Stimulated activated CD4-positive, alpha-beta T cell treated with anti-CD3 and anti-CD28 coated beads, Interleukin-2, amount 100 ng/mL, for 24 hours (primary cell): Measurements from ENCODE around the gene MKRN2.
"Not testable (repeated sequence)": the region's sequence is repeated elsewhere in the genome, so short reads cannot be mapped to it uniquely, and the experiment has no call there.

Source experiments
- DNase-seq, 2 donors: peaks; one replicate each; pipeline ENCODE4 v3.0.0-alpha.2; 2020

The MKRN2 gene, protein sequence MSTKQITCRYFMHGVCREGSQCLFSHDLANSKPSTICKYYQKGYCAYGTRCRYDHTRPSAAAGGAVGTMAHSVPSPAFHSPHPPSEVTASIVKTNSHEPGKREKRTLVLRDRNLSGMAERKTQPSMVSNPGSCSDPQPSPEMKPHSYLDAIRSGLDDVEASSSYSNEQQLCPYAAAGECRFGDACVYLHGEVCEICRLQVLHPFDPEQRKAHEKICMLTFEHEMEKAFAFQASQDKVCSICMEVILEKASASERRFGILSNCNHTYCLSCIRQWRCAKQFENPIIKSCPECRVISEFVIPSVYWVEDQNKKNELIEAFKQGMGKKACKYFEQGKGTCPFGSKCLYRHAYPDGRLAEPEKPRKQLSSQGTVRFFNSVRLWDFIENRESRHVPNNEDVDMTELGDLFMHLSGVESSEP

DNA sequence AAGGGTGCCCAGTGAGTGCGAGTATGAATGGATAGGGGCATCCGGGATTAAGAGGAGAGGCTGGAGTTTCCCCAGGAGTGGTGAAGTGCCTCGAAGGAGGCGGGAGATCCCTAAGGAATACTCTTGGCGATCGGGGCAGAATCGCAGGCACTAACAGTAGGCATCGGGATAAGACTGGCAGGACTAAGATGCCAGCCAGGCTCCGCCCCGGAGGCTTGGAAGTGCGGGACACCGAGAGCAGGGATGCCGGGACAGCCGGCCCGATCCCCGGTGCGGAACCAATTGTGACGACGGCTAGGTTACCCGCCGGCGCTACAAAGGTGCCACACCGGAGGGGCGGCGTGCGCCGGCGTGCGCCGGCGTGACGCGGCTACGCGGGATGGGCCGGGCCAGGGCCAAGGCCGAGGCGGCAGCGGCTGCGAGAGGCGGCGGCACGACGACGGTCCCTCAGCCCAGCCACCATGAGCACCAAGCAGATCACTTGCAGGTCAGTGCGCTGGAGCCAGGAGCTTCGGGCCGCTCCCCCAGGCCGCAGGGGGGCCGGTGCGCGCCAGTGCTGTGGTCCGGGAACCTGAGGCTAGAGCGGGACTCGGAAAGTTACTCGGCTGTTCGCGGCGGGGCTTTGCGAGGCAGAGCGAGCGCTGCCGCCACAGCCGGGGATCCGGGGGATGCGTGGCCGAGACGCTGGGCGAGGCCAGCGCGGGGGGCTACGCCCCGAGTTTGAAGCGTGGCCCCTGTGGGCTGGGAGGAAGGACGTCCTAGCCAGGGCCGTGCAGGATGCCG, at the start of gene MKRN2:
Gene MKRN2, plus strand, starts transcription at position 398 of the 783 bp plus-strand sequence. Its CDS starts 64 bp downstream, at position 462.
- DNase-seq = peak; percentile 86 to 87

DNA sequence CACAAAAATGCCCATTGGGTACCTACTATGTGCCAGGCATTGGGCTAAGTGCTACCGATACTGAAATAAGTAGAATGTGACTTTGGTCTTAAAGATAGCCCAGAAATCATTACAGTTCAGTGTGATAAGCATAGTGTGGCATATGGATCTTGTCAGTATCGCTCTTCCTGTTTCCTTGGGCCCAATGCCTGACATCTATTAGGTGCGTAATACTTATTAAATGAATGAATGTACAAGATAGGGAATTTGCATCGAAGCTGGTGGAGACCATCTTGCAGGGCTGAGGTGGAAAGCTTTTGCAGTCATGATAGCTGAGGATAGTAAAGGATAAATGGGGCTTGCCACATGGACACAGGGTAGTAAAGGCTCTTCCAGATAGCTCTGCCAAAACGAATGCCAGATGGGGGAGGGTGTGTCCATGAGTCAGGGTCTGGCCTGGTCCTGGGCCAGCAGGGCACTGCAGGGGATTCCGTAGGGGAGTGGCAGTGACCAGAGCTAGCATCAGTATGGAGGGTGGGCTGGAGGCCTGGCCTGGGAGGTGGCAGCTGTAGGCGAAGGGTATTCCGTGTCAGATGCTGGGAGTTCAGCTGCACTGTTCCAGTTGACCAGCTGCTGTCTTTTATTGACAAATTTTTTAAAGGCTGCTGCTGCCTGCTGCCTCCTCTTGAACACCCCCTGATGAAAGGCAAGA, 49.2 kb upstream of the MKRN2 start:
- DNase-seq = no peak

DNA sequence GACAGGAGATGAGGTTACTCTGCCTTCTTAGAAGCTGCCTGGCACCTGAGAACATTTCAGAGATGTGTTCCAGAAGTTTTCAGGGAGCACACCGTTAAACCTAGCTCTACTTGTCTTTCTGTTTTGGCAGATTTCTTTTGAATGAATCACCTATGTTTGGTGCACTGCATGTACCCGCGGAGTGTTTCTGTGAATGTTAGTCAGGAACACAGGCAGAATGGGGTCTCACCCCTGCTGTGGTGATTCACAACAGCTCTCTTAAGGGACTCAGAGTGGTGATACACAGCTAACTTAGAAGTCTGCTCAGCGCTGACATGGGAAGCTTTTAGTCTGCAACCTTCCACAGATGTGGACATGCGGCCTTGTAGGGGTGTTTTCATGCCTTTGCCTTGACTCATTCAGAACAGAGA, 48.6 kb upstream of the MKRN2 start:
- no peak for DNase-seq

DNA sequence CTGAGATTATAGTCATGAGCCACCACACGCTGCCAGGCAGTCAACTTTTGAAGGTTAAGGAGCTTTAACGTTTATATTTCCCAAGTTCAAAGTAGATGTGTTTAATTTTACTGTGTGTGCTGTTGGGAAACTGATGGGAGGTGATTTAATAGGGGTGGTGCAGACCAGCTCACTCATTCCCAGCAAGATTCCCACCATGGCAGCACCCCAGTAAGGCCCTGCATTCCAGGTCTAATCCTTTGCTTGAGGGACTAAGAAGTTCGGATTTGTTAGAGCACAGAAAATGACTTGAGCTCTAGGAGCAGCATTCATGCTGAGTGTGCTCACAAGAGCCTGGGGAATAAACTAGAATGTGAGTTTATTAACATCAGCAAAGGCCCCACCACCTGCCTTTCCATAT, 47.4 kb upstream of the MKRN2 start:
- DNase-seq = no peak

DNA sequence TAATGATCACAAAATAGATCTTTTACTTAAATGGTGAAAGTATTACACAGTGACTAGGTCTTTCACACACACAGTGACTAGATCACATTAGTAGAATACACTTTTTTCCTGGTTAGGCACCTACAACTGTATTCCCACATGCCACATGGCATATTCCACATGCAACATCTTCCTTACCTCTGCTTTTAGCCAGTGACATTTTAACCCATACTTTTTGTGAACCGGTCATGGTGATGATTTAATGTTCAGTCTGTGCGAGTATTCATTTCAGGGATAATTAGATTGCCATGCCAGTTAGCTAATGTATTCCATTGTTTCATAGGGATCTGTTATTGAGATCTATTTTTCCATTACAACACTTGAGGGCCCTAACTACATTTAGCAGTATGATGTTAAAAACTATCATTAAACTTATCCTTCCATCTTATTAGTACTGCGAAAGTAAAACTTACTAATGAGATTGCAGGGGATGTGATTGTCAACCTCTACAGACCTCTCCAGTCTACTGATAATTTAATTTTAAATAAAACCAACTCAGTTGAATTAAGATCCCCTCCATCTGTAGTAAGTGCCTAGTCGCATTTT, 44.3 kb upstream of the MKRN2 start:
- no peak for DNase-seq

DNA sequence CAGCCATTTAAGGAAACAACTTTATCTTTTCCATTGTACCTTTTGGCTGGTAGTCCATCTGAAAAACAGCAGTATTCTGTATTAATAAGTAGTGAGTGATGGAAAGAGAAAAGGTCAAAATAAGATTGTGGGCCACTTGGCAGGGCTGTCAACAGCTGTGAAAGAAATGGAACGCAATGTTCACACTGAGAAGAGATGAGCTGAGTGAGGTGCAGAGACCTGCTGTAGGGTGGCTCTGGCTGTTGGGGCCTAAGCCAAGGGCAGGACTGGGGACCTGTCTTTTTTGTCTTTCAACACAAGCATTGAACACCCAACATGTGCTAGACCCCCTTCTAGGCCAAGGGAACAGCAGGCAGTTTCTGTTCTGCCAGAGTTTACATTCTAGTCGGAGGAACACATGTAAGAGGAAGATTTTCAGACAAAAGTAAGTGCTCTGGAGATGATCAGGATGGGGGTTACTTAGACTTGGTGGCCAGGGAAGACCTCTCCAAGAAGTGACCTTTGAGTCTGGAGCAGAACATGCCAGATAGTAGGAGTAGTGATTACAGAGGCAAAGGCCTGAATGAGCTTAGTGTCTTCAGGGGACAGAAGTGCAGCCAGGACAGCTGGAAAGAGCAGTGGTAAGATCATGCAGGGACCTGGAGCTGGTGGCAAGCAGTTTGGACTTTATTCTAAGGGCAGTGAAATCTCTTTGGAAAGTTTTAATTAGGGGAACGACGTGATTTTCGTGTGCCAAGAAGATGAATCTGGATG, 43.0 kb upstream of the MKRN2 start:
- no peak for DNase-seq

DNA sequence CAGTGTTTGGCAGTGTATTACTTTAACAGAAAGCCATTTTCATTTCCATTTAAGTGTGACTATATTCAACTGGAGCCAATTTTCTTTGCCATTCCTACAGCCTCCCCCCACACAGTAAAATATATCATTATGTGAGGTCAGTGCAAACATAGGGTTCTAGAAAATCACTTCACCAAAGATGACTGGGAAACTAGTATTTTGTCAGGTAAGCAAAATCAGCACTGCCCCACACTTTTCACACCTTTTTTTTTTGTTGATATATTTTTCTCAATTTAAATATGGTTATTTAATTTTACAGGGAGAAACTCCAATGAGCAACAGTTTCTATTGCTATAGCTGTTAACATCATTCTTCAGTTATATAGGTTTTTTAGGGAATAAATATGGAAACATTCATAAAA, 41.3 kb upstream of the MKRN2 start:
- DNase-seq = no peak

DNA sequence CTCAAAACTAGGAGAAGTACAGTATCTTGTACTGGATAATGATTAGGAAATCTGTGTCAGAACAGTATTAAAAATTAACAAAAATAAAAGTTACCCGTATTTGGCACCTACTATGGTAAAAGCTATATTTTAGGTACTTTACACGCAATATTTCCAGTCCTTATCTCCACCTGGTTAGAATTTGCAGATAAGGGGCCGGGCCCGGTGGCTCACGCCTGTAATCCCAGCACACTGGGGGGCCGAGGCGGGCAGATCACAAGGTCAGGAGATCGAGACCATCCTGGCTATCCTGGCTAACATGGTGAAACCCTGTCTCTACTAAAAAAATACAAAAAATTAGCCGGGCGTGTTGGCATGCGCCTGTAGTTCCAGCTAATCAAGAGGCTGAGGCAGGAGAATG, 40.0 kb upstream of the MKRN2 start:
- no peak for DNase-seq

DNA sequence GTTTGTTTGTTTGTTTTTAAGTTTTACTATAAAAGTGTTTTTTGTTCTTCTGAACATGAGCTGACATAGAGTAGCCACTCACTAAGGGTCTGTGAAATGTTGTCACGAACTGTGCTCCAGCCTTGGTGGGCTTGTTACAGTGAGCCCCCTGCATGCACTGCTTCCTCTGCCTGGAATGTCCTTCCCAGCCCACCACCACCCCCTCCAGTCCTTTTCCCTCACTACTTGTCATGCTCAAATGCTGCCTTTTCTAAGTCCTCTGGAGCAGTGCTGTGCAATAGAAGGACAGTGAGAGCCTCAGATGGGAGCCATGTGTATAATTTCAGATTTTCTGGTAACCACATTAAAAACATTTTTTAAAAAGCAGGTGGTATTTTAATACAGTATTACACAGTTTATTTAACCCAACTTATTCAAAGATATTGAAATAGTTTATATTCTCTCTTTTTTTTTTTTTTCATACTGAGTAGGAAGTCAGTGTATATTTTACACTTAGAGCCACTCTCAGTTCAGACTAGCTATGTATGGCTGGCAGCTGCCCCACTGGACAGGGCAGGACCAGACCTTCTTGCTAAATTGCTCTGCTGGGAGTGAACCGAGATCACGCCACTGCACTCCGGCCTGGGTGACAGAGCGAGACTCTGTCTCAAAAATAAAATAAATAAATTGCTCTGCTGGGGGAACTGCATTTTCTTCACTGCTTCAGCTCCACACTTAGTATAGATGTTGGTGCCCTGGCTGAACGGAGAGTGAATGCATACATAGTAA, 38.4 kb upstream of the MKRN2 start:
- no peak for DNase-seq

DNA sequence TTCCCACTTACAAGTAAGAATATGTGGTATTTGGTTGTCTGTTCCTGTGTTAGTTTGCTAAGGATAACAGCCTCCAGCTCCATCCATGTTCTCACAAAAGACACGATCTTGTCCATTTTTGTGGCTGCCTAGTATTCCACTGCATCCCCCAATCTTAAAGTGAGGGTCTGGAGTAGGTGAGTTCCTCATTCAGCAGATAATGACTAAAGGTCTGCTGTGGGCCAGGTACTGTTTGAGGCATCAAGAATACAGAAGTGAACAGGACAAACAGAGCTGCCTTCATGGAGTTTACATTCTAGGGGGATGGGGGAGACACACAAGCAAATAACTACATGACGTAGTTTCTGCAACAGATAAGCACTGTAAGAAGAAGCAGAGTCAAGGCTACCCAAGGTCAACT, 35.9 kb upstream of the MKRN2 start:
- DNase-seq = no peak

DNA sequence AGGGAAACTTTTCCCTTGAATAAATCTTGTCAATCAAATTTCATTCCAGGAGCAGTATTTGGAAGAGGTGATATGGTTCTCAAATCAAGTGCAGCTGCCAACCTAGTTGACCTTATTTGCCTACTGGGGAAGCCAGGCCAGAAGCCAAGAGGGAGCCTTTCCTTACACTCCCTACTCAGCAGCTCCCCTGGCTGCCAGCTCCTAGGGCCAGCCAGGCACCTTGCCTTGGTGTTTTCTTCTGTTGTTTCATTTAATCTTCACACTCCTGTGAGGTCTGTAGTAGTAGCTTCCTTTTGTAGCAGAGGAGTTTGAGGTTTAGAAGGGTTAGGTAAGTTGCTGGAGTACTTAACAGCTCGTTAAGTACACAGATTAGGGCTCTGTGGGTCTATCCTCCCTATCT, 34.2 kb upstream of the MKRN2 start:
- no peak for DNase-seq

DNA sequence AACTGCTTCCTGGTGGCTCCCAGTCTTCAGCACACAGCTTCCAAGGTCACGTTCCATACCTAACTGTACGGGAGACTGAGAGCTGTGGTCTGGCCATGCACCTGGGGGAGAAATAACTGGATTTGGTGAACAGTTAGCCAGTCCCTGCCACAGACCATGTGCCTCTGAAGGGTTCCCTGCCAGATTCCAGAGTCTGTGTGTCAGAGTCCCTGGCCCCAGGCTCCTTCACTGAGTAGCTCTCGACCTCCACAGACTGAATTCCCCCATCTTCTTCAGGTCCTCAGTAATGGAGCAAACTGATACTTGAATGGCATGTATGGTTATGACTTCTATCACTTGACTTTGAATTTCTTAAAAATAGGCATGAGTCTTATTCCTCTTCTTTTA, 29.1 kb upstream of the MKRN2 start:
- no peak for DNase-seq

DNA sequence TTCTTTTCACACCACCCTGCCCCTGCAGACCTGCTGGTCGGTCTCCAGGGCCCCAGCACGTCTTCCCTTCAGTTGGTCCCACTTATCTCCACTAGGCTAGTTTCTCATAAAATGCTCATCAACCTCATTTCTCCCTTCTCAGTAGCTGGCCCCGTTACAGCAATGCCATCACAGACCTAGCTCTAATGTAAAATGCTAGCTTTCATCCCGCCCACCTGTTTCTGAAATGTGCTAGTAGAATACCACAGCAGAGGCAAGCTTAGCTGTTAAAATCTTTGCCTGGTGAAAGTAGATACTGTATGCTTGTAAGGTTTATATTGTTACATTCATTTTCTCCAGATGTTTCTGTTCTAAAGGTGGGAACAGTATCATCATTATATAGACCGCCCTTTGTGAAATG, 24.7 kb upstream of the MKRN2 start:
- DNase-seq = no peak

DNA sequence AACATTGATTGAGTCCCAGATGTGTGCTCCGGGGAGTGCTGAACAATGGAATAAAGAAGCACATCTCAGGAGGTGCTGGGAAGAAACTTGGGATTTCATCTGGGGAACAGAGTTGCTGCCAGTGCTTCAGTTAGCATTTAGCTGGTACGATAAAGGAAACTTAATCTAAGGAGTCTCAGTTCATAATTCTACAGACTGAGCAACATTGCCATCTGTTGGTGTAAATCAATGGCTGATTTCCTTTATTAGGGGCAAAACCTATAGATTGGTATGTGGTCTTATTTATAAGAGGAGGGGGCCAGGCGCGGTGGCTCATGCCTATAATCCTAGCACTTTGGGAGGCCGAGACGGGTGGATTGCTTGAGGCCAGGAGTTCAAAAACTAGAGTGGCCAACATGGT, 20.5 kb upstream of the MKRN2 start:
- no peak for DNase-seq

DNA sequence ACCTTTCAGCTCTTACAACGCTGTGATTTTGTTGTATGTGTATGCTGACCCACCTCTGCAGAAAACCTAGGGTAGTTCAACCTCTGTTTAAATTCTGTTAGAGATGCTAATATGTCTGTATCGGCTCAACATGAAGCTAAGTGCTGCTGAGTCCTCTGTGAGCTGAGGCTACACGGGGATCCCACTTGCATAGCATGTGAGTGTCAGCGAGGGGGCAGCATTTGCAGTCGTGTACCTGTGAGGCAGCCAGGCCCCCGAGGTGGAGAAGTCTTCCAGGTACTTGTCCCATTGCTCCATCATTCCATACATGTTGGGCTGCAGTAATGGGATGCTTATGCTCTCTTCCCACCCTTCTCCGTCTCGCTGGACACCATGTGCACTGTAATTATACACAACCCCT, 15.3 kb upstream of the MKRN2 start:
- DNase-seq = no peak

DNA sequence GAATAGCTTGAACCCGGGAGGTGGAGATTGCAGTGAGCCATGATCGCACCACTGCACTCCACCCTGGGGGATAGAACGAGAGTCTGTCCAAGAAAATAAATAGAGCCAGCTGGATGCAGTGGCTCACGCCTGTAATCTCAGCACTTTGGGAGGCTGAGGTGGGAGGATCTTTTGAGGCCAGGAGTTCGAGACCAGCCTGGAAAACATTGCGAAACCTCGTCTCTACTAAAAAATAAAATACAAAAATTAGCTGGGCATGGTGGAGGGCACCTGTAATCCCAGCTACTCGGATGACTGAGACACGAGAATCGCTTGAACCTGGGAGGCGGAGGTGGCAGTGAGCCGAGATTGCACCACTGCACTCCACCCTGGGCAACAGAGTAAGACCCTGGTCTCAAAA, 13.4 kb upstream of the MKRN2 start:
- DNase-seq = not testable (repeated sequence)

DNA sequence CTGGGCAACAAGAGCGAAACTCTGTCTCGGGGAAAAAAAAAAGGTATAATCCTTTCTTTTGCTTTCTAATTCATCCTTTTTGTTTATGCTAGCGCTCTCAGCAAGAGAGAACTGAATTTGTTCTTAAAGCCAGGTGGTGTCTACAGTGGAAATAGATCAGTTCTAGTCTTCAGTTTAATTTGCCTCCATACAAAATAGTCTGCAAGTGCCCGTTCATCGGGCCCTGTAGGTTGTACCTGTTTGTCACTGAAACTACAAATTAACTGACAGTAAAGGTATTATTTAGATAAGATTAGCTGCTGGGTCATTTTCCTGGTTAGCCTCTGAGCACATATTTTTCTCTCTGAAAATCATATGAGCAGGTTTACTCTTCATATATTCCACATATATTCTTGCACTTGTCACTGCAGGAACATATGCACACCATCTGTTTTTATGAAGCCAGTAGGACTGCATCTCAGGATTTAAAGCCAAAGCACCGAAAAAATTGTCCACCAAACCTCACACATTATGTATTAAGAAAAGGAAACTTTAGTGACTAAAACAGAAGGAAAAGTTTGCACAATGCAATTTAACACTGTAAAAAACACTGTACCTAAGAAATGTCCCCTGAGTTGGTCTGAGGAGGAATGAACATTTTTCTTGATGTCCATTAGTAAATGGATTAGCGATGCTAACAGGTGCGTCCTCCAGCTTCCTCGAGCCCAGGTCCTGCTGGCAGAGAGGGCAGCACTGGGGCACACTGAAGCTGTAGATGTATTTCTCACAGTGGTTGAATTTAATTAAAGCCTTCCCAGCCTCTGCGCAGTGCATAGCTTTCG, 12.0 kb upstream of the MKRN2 start:
- no peak for DNase-seq

DNA sequence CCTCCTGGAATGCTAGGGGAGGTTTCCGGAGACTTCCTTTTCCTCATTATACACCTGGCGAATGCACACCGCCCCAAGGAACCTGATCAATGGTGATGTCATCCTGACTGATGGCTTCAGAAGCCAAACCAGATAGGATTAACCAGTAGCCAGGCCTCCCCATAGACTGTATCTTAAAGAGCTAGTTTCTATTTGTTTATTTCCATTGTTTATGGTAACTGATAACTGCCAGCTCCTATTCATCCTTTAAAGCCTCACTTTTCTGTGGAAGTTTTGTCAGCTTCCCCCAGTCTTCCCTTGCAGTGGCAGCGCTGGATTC, 11.5 kb upstream of the MKRN2 start, which contains the start of gene MKRN2OS:
Gene MKRN2OS, minus strand, starts transcription at position 27 of the 319 bp plus-strand sequence. CDS start 35 bp downstream, outside the sequence.
- no peak for DNase-seq

DNA sequence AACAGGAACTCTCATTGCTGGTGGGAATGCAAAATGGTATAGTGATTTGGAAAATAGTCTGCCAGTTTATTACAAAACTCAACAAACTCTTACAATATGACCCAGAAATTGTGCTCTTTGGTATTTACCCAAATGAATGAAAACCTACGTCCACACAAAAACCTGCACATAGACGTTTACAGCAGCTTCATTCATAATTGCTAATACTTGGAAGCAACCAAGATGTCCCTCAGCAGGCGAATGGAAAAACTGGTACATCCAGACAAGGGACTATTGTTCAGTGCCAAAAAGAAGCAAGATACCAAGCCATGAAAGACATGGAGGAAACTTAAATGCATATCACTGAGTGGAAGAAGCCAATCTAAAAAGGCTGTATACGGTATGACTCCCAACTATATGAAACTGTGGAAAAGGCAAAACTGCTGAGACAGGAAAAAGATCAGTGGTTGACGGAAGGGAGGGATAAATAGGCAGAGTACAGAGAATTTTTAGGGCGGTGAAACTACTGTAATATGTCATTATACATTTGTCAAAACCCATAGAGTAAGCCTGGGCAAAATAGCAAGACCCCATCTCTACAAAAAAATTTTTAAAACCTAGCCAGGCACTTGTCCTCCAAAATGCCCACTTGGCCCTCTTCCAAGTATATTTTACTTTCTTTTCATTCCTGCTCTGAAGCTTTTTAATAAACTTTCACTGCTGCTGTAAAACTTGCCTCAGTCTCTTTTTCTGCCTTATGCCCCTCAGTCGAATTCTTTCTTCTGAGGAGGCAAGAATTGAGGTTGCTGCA, 6.7 kb upstream of the MKRN2 start:
- DNase-seq = no peak

DNA sequence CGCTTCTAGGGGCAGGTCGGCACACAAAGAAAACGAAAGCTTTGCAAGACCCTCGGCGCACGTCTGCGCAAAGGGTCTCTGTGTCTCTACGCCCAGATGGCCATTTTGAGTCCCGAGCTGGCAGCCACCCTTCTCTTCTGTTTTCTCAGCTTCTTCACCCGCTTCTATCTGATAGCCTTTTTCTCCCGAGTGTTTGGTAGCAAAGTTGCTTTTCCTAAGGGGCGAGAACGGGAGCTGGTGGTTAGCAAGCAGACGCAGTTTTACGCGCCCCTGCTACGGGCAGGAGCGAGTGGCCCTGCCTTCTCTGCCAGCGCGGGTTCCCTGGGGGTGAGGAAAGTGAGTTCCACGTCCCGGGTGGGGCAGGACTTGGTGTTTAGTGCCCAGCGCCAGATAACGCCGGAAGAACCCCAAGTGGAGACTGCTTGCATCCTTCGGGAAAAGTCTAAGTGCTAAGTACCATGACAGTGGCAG, 2.9 kb upstream of the MKRN2 start:
- peak in 1 of 2 donors; percentile 25 for DNase-seq
